Measurements from ENCODE around the gene UBE2H.
"Not testable (repeated sequence)": the region's sequence is repeated elsewhere in the genome, so short reads cannot be mapped to it uniquely, and the experiment has no call there.

UBE2H gene

GRCh38 chr7:129952653-129953560 is at the start of gene UBE2H:
TSS of gene UBE2H (minus strand) at chr7:129952960. CDS start at chr7:129952555, 405 bp downstream.
- DNase-seq = peak; percentile 30 to 96 (median 88)

GRCh38 chr7:129998446-129998845 is 45.7 kb upstream of the UBE2H start:
- no peak for DNase-seq

- no peak for DNase-seq
Measured at GRCh38 chr7:129997285-129997684, 44.5 kb upstream of the UBE2H start.

GRCh38 chr7:129993275-129993674 is 40.5 kb upstream of the UBE2H start:
- no peak for DNase-seq

GRCh38 chr7:129990403-129991192 is 37.8 kb upstream of the UBE2H start:
- peak in 3 of 56 donors; percentile 3 to 26 (median 7) for DNase-seq

GRCh38 chr7:129989466-129989865 is 36.7 kb upstream of the UBE2H start:
- no peak for DNase-seq

GRCh38 chr7:129986600-129986999 is 33.8 kb upstream of the UBE2H start:
- DNase-seq = no peak

- no peak for DNase-seq
Measured at GRCh38 chr7:129980667-129981066, 27.9 kb upstream of the UBE2H start.

- DNase-seq = no peak
Measured at GRCh38 chr7:129975309-129975708, 22.5 kb upstream of the UBE2H start.

GRCh38 chr7:129970816-129971215 is 18.1 kb upstream of the UBE2H start:
- DNase-seq = no peak

- DNase-seq = no peak
Measured at GRCh38 chr7:129969881-129970446, 17.2 kb upstream of the UBE2H start.

- no peak for DNase-seq
Measured at GRCh38 chr7:129968592-129969383, 16.0 kb upstream of the UBE2H start.

- DNase-seq = not testable (repeated sequence)
Measured at GRCh38 chr7:129960204-129960475, 7.4 kb upstream of the UBE2H start.

- DNase-seq = no peak
Measured at GRCh38 chr7:129959471-129960203, 6.9 kb upstream of the UBE2H start.

- DNase-seq = no peak
Measured at GRCh38 chr7:129958643-129959470, 6.1 kb upstream of the UBE2H start.

- no peak for DNase-seq
Measured at GRCh38 chr7:129955993-129956543, 3.3 kb upstream of the UBE2H start.

- peak in 53 of 56 donors; percentile 4 to 74 (median 43) for DNase-seq
Measured at GRCh38 chr7:129952086-129952652, 591 bp downstream of the UBE2H start.

GRCh38 chr7:129951226-129952085 is 1.3 kb downstream of the UBE2H start:
- DNase-seq = peak in 19 of 56 donors; percentile 2 to 55 (median 18)

All from amygdala (tissue), 56 donors.